ENCODE measurements around the gene PIGB.

The PIGB gene

GRCh38 chr15:55357774-55358173 is 38.8 kb downstream of the PIGB start:
- FAIRE-seq (no peak), DNase-seq (ENCODE audit: insufficient read length) (no peak)
- TF ChIP-seq POLR2AphosphoS5 (IDR thresholded peaks at IDR 0.05; ENCODE audit: low read depth, low read length) (no peak), POLR2A (IDR thresholded peaks at IDR 0.05; ENCODE audit: low read depth, low read length) (no peak), TAF1 (IDR thresholded peaks at IDR 0.05; ENCODE audit: borderline replicate concordance, low read depth, low read length) (no peak)

GRCh38 chr15:55358471-55358870 is 39.4 kb downstream of the PIGB start:
- no peak for DNase-seq (ENCODE audit: insufficient read length)
- TF ChIP-seq POLR2AphosphoS5 (IDR thresholded peaks at IDR 0.05; ENCODE audit: low read depth, low read length), result no peak
- TF ChIP-seq POLR2A (IDR thresholded peaks at IDR 0.05; ENCODE audit: low read depth, low read length), result no peak
- TF ChIP-seq TAF1 (IDR thresholded peaks at IDR 0.05; ENCODE audit: borderline replicate concordance, low read depth, low read length), result no peak
- no peak for FAIRE-seq

GRCh38 chr15:55360256-55360655 is 41.2 kb downstream of the PIGB start:
- DNase-seq (ENCODE audit: insufficient read length), result no peak
- FAIRE-seq, result no peak
- TF ChIP-seq TAF1 (IDR thresholded peaks at IDR 0.05; ENCODE audit: borderline replicate concordance, low read depth, low read length) (no peak), POLR2AphosphoS5 (IDR thresholded peaks at IDR 0.05; ENCODE audit: low read depth, low read length) (no peak), POLR2A (IDR thresholded peaks at IDR 0.05; ENCODE audit: low read depth, low read length) (no peak)

GRCh38 chr15:55361048-55361447 is 42.0 kb downstream of the PIGB start:
- no peak for TF ChIP-seq POLR2A (IDR thresholded peaks at IDR 0.05; ENCODE audit: low read depth, low read length)
- TF ChIP-seq POLR2AphosphoS5 (IDR thresholded peaks at IDR 0.05; ENCODE audit: low read depth, low read length), result no peak
- TF ChIP-seq TAF1 (IDR thresholded peaks at IDR 0.05; ENCODE audit: borderline replicate concordance, low read depth, low read length), result no peak
- DNase-seq (ENCODE audit: insufficient read length), result no peak
- no peak for FAIRE-seq

GRCh38 chr15:55362641-55363040 is 43.6 kb downstream of the PIGB start:
- no peak for TF ChIP-seq TAF1 (IDR thresholded peaks at IDR 0.05; ENCODE audit: borderline replicate concordance, low read depth, low read length)
- TF ChIP-seq POLR2AphosphoS5 (IDR thresholded peaks at IDR 0.05; ENCODE audit: low read depth, low read length), result no peak
- no peak for TF ChIP-seq POLR2A (IDR thresholded peaks at IDR 0.05; ENCODE audit: low read depth, low read length)
- FAIRE-seq (no peak), DNase-seq (ENCODE audit: insufficient read length) (no peak)

GRCh38 chr15:55366981-55367380 is 48.0 kb downstream of the PIGB start:
- FAIRE-seq (no peak), DNase-seq (ENCODE audit: insufficient read length) (no peak)
- TF ChIP-seq POLR2A (IDR thresholded peaks at IDR 0.05; ENCODE audit: low read depth, low read length) (no peak), POLR2AphosphoS5 (IDR thresholded peaks at IDR 0.05; ENCODE audit: low read depth, low read length) (no peak), TAF1 (IDR thresholded peaks at IDR 0.05; ENCODE audit: borderline replicate concordance, low read depth, low read length) (no peak)

- FAIRE-seq, result peak; percentile 42
- DNase-seq (ENCODE audit: insufficient read length), result no peak
- no peak for TF ChIP-seq TAF1 (IDR thresholded peaks at IDR 0.05; ENCODE audit: borderline replicate concordance, low read depth, low read length)
- TF ChIP-seq POLR2A (IDR thresholded peaks at IDR 0.05; ENCODE audit: low read depth, low read length), result no peak
- no peak for TF ChIP-seq POLR2AphosphoS5 (IDR thresholded peaks at IDR 0.05; ENCODE audit: low read depth, low read length)
Measured at GRCh38 chr15:55372701-55373440, 53.8 kb downstream of the PIGB start.

- no peak for DNase-seq (ENCODE audit: insufficient read length)
- no peak for FAIRE-seq
- TF ChIP-seq POLR2AphosphoS5 (IDR thresholded peaks at IDR 0.05; ENCODE audit: low read depth, low read length) (no peak), TAF1 (IDR thresholded peaks at IDR 0.05; ENCODE audit: borderline replicate concordance, low read depth, low read length) (no peak), POLR2A (IDR thresholded peaks at IDR 0.05; ENCODE audit: low read depth, low read length) (no peak)
Measured at GRCh38 chr15:55379095-55379494, 60.1 kb downstream of the PIGB start.

GRCh38 chr15:55381595-55381994 is 62.6 kb downstream of the PIGB start:
- FAIRE-seq, result no peak
- DNase-seq (ENCODE audit: insufficient read length), result no peak
- TF ChIP-seq POLR2A (IDR thresholded peaks at IDR 0.05; ENCODE audit: low read depth, low read length) (no peak), TAF1 (IDR thresholded peaks at IDR 0.05; ENCODE audit: borderline replicate concordance, low read depth, low read length) (no peak), POLR2AphosphoS5 (IDR thresholded peaks at IDR 0.05; ENCODE audit: low read depth, low read length) (no peak)

GRCh38 chr15:55383687-55384086 is 64.7 kb downstream of the PIGB start:
- no peak for TF ChIP-seq TAF1 (IDR thresholded peaks at IDR 0.05; ENCODE audit: borderline replicate concordance, low read depth, low read length)
- no peak for TF ChIP-seq POLR2AphosphoS5 (IDR thresholded peaks at IDR 0.05; ENCODE audit: low read depth, low read length)
- TF ChIP-seq POLR2A (IDR thresholded peaks at IDR 0.05; ENCODE audit: low read depth, low read length), result no peak
- DNase-seq (ENCODE audit: insufficient read length) (no peak), FAIRE-seq (no peak)

- DNase-seq (ENCODE audit: insufficient read length) (no peak), FAIRE-seq (no peak)
- TF ChIP-seq TAF1 (IDR thresholded peaks at IDR 0.05; ENCODE audit: borderline replicate concordance, low read depth, low read length) (no peak), POLR2AphosphoS5 (IDR thresholded peaks at IDR 0.05; ENCODE audit: low read depth, low read length) (no peak), POLR2A (IDR thresholded peaks at IDR 0.05; ENCODE audit: low read depth, low read length) (no peak)
Measured at GRCh38 chr15:55387027-55387426, 68.0 kb downstream of the PIGB start.

- DNase-seq (ENCODE audit: insufficient read length), result no peak
- FAIRE-seq, result no peak
- no peak for TF ChIP-seq TAF1 (IDR thresholded peaks at IDR 0.05; ENCODE audit: borderline replicate concordance, low read depth, low read length)
- TF ChIP-seq POLR2A (IDR thresholded peaks at IDR 0.05; ENCODE audit: low read depth, low read length), result no peak
- TF ChIP-seq POLR2AphosphoS5 (IDR thresholded peaks at IDR 0.05; ENCODE audit: low read depth, low read length), result no peak
Measured at GRCh38 chr15:55389264-55389607, 70.2 kb downstream of the PIGB start.

All from GM12892 (cell line).